Measurements from ENCODE around the gene MLX.

GRCh38 chr17:42517516-42517915 is 49.4 kb upstream of the MLX start:
- TF ChIP-seq CTCF (IDR thresholded peaks at IDR 0.05; ENCODE audit: insufficient read depth, low read length, poor library complexity, severe bottlenecking) (peak; percentile 97), EZH2phosphoT487 (conservative IDR thresholded peaks at IDR 0.05; ENCODE audit: low read length) (no peak)

Data from SU-DHL-6 (cell line).